ENCODE measurements around the gene EZH1.

EZH1 gene

DNA sequence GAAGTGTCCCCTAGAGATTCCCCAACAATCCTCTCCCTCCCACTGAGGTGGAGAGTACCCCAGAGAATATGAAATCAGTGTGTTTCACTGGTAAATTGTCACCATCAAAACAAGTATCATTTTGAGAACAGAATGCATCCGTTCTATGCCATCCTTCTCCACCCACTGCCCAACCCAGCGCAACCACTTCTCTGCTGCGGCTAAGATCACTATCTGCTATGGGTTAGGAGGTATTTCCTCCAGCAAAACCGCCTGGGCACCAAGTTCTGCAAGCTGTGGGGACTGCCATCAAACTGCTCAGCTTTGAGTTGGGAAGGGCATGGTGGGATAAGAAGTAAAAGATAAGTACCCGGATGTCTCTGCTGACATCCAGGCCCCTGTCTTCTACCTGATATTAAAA, 38.1 kb downstream of the EZH1 start:
- peak; percentile 57 for DNase-seq

GRCh38 chr17:42704837-42705494, 39.9 kb downstream of the EZH1 start:
- DNase-seq: peak; percentile 66

DNA sequence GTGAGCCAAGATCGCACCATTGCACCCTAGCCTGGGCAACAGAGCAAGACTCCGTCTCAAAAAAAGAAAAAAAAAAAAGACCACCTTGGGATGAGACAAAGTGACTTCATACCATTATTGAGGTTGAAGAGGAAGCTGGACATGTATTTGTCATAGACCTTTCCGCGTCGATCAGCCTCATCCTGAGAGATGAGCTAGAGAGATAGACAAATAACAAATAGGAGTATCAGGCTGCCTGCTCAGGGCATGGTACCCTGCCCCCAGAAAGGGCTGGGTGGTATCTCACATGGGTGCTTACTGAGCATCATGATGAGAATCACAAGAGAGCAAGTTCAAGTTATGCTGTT, 40.4 kb downstream of the EZH1 start:
- DNase-seq: no peak

- no peak for DNase-seq
These were observed 42.4 kb downstream of the EZH1 start for GRCh38 chr17:42702446-42702845.

DNA sequence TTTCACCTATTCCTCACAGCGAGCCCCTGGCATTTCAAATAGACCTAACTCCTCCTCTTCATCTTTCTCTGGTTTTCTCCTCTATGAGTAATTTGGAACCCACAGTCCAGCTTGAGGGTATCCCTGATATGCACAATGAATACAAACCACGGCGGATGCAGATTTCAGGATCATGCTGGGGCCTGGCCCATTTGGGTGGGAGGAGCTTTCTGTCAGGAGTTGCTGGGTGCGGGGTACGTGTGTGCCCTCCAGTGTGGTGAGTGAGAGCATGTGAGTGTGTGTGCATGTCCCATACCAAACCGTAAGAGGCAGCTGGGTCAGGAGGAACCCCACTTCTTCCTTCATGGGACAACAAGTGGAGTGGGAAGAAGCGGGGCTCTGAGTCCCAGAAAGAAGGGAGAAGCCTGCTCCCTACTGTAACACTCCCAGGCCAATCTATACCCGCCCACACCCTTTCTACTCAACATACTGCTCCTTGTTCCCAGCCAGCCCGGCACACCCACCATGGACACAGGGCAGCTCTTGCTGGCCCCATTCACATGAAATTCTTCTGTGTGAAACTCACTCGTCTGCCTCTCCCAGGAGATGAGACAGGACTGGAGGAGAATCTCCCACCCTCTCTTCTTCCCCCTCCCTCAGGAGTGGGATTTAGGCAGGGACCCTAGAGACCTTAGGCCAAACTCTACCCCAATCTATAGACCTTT, 44.1 kb downstream of the EZH1 start:
- no peak for DNase-seq

GRCh38 chr17:42699415-42699740, 45.5 kb downstream of the EZH1 start:
- no peak for DNase-seq

- no peak for DNase-seq
These were observed 46.0 kb downstream of the EZH1 start for GRCh38 chr17:42698736-42699414.

- DNase-seq: no peak
These were observed 47.6 kb downstream of the EZH1 start for GRCh38 chr17:42697108-42697811.

GRCh38 chr17:42695500-42695899, 49.3 kb downstream of the EZH1 start:
- no peak for DNase-seq

DNA sequence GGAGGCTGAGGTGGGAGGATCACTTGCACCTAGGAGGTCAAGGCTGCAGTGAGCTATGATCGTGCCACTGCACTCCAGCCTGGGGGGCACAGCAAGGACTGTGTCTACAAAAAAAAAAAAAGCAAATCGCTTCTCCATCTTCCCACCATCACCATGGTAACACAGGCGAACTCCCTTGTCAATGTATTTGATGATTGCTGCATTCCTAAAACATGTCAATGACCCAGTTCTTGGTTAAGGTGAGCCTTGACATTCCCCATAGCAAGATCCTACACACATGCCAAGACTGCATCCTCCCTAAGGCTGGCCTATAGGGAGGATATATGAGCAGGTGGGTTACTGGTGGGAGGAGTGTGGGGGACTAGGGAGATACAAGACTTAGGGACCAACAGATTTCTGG, 50.3 kb downstream of the EZH1 start:
- no peak for DNase-seq

DNA sequence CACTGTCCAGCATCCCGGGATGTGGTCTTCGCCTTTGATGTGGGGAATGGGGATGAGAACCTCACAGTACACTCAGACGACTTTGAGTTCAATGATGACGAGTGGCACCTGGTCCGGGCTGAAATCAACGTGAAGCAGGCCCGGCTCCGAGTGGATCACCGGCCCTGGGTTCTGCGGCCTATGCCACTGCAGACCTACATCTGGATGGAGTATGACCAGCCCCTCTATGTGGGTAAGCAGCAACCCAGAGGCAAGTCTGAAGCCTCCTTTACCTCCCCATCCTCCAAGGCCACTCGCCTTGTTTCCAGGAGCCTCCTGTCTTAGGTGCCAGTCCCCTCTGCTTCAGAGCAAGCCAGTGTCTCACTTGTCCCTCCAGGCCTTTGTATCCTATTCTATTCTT, 52.4 kb downstream of the EZH1 start:
- DNase-seq: no peak

DNA sequence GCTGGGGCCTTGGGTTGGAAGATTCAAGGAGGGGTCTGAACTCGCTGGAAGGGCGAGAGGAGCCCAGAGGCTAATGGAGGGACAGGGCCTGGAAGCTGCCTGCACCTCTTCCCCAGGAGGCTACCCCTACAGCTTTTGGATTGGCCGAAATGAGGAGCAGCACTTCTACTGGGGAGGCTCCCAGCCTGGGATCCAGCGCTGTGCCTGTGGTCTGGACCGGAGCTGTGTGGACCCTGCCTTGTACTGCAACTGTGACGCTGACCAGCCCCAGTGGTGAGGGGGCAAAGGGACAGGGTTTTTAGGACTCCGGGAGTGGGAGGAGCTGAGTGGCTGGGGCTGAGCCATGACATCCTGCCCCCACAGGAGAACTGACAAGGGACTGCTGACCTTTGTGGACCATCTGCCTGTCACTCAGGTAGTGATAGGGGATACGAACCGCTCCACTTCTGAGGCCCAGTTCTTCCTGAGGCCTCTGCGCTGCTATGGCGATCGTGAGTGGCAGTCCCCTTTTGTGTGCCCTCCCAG, 53.8 kb downstream of the EZH1 start:
- no peak for DNase-seq

DNA sequence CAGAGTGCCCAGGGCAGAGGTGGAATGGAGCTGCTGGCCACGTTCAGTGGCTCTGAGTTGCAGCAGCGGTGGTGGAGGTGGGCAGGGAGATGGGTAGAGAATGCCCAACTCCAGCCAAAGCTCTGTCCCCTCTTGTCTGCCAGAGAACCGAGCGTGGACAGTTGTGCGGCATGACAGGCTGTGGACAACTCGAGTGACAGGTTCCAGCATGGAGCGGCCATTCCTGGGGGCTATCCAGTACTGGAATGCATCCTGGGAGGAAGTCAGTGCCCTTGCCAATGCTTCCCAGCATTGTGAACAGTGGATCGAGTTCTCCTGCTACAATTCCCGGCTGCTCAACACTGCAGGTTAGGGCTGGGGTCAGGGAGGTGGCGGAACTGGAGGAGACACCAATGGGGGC, 54.2 kb downstream of the EZH1 start:
- DNase-seq: no peak

DNA sequence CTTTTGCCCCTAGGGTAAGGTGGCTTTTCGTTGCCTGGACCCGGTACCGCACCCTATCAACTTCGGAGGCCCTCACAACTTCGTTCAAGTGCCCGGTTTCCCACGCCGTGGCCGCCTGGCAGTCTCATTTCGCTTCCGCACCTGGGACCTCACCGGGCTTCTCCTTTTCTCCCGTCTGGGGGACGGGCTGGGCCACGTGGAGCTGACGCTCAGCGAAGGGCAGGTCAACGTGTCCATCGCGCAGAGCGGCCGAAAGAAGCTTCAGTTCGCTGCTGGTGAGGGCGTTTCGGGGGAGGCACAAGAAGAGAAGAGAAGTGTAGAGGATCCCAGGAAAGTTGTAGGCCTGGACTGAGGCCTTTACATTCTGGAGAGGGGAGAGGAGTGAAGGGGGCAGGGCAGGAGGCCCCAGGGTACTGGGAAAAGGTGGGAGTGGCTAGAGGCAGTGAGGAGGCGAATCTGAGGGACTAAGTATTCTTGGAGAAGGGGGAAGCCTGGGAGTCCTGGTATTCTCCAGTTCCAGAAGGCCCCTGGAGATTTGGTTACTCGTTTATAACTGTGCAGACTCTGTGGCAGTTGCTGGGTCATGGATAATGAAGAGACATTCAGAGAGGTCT, 57.0 kb downstream of the EZH1 start:
- DNase-seq: no peak

DNA sequence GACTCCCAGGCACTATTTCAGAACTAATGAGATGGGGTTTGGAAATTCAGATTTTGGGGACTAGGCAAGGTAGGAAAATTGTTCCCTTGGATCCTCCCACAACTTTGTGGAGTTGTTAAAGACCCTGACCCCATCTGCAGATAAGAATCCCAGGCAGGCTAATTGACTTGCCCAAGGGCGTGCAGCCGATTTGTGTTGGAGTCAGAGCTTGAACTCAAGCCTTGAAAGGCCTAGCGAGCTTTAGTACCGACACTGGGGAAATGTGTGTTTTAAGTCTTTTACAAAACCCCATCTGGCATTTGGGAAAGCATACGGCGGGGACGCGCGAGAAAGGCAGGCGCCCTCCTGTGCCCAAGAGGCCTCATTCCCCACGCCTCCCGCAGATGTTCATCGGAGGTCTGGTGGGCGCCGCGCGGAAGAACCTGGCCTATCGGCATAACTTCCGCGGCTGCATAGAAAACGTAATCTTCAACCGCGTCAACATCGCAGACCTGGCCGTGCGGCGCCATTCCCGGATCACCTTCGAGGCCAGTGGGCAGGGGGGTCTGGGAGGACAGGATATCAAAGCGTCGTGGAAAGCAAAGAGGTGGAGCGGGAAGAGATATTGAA, 58.2 kb downstream of the EZH1 start:
- no peak for DNase-seq

- no peak for DNase-seq
These were observed 59.0 kb downstream of the EZH1 start for GRCh38 chr17:42685831-42686230.

GRCh38 chr17:42684929-42685556, 59.8 kb downstream of the EZH1 start:
- DNase-seq: no peak

GRCh38 chr17:42683407-42684034, 61.3 kb downstream of the EZH1 start:
- no peak for DNase-seq

DNA sequence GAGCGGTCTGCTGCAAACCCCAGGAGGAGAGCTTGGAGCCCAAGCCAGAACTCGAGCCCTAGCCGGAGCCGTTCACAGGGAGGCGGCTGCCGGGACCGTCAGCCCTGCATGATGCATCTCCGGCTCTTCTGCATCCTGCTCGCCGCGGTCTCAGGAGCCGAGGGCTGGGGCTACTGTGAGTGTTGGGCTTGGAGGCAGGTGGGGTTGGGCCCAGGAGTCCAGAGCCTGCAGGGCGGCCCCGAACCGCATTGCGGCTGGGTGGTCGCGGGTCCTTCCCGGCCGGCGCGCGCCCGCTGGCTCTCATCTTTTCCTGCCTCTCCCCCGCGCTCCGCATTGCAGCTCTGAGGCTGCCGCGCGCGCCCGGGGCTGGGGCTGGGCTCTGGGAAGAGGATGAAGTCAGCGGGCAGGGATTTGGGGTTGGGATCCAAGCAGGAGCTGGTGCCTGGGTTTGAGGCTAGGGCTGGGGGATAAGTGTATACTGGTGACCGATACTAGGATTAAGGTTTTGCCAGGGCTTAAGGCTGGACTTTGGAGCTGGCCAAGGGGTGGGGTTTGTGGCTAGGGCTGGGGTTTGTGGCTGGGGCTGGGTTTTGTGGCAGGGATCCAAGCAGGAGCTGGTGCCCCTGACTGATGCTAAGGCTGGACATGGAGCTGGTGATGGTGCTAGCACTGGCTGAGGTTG, 62.0 kb downstream of the EZH1 start:
- peak; percentile 36 for DNase-seq

GRCh38 chr17:42681976-42682721, 62.7 kb downstream of the EZH1 start, which contains the start of gene CNTNAP1:
TSS of gene CNTNAP1 (plus strand) at chr17:42682531. CDS start at chr17:42682830, 299 bp downstream.
- DNase-seq: no peak

All from stimulated activated CD4-positive, alpha-beta T cell treated with anti-CD3 and anti-CD28 coated beads, Interleukin-1b, Interleukin-23, amount 100 ng/mL, for 48 hours (primary cell).